ENCODE results near the gene PCDHGA10.
"Not testable (repeated sequence)": the region's sequence is repeated elsewhere in the genome, so short reads cannot be mapped to it uniquely, and the experiment has no call there.

DNA sequence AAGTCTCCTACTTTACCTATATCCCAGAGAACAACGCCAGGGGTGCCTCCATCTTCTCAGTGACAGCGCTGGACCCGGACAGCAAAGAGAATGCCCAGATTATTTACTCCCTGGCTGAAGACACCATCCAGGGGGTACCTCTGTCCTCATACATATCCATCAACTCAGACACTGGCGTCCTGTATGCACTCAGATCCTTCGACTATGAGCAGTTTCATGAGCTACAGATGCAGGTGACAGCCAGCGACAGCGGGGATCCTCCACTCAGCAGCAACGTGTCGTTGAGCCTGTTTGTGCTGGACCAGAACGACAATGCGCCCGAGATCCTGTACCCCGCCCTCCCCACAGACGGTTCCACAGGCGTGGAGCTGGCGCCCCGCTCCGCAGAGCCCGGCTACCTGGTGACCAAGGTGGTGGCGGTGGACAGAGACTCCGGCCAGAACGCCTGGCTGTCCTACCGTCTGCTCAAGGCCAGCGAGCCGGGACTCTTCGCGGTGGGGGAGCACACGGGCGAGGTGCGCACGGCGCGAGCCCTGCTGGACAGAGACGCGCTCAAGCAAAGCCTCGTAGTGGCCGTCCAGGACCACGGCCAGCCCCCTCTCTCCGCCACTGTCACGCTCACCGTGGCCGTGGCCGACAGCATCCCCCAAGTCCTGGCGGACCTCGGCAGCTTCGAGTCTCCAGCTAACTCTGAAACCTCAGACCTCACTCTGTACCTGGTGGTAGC is 1.9 kb downstream of the PCDHGA10 start:
- TF ChIP-seq, protein P1, sequence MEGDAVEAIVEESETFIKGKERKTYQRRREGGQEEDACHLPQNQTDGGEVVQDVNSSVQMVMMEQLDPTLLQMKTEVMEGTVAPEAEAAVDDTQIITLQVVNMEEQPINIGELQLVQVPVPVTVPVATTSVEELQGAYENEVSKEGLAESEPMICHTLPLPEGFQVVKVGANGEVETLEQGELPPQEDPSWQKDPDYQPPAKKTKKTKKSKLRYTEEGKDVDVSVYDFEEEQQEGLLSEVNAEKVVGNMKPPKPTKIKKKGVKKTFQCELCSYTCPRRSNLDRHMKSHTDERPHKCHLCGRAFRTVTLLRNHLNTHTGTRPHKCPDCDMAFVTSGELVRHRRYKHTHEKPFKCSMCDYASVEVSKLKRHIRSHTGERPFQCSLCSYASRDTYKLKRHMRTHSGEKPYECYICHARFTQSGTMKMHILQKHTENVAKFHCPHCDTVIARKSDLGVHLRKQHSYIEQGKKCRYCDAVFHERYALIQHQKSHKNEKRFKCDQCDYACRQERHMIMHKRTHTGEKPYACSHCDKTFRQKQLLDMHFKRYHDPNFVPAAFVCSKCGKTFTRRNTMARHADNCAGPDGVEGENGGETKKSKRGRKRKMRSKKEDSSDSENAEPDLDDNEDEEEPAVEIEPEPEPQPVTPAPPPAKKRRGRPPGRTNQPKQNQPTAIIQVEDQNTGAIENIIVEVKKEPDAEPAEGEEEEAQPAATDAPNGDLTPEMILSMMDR (IDR thresholded peaks at IDR 0.05), result not testable (repeated sequence)
- not testable (repeated sequence) for TF ChIP-seq POLR2A (IDR thresholded peaks at IDR 0.05)
